Thymus (tissue), 11 donors: ENCODE measurements around the gene NLRP1. TPM values are rescaled to one million over a fixed set of nuclear protein-coding genes. Genes with fewer than 3 reads are reported as not detected.

Experiments used
- DNase-seq, 9 donors: peaks; one replicate each; pipeline ENCODE4 v3.0.0-alpha.2; 2013; ENCODE audit warnings: low spot score in 9 of 9, low read depth in 6 of 9, missing footprints in 1 of 9
- H3K27ac ChIP-seq, 2 donors: one replicate each; pipeline ENCODE4 v1.5.1; 2013; ENCODE audit warnings: control low read depth in 1 of 2, low read depth in 1 of 2, low read length in 1 of 2, mild to moderate bottlenecking in 1 of 2, moderate library complexity in 1 of 2
- H3K27me3 ChIP-seq, 2 donors: one replicate each; pipeline ENCODE4 v1.5.1; 2013; ENCODE audit warnings: low read length in 1 of 2; ENCODE audit not compliant: control insufficient read depth in 2 of 2, insufficient read depth in 1 of 2
- H3K36me3 ChIP-seq, 2 donors: one replicate each; pipeline ENCODE4 v1.5.1; 2013; ENCODE audit warnings: low read length in 1 of 2, mild to moderate bottlenecking in 1 of 2, moderate library complexity in 1 of 2; ENCODE audit not compliant: control insufficient read depth in 2 of 2, insufficient read depth in 2 of 2
- H3K4me1 ChIP-seq, 2 donors: one replicate each; pipeline ENCODE4 v1.5.1; 2013; ENCODE audit warnings: low read length in 2 of 2; ENCODE audit not compliant: control insufficient read depth in 2 of 2, insufficient read depth in 2 of 2
- H3K4me3 ChIP-seq, 2 donors: one replicate each; pipeline ENCODE4 v1.5.1; 2013; ENCODE audit warnings: low read length in 2 of 2, control low read depth in 1 of 2, mild to moderate bottlenecking in 1 of 2
- H3K9me3 ChIP-seq, 2 donors: one replicate each; pipeline ENCODE4 v1.5.1; 2013; ENCODE audit warnings: low read length in 1 of 2, mild to moderate bottlenecking in 1 of 2; ENCODE audit not compliant: control insufficient read depth in 2 of 2, insufficient read depth in 1 of 2
- WGBS: extraction: QIAGEN DNeasy Blood & Tissue Kit; methylation state at CpG from one replicate; pipeline ENCODE4 v1.1.7; 2013; 5-methylcytosine and 5-hydroxymethylcytosine counted together
- polyA plus RNA-seq: library from polyadenylated mRNA; stranded (reverse); fragments of 200-250 nt; gene quantifications from one replicate; pipeline ENCODE4 v1.2.3, GENCODE V29; 2013
- total RNA-seq: library from RNA; stranded (reverse); fragments of 120-200 nt; gene quantifications from one replicate; pipeline ENCODE4 v1.2.4, GENCODE V29; 2013
- donor health status: healthy.

NLRP1 gene
- total and polyA plus RNA-seq, 2 donors: 32.2 to 102 TPM

GRCh38 chr17:5485270-5486205 is 98.8 kb downstream of the NLRP1 start, which contains the start of gene DERL2:
Gene DERL2 (minus strand): TSS chr17:5486178. CDS start chr17:5486161, 17 bp downstream.
- H3K4me1 ChIP-seq: peaks cover 15 to 19% of the 10 kb centered on the region in 2 donors
- WGBS: 7% methylated on average over 29 of the region's 29 CpGs
- H3K4me3 ChIP-seq: peak within 1 kb of the TSS; percentile 93 to 97
- no peaks in the 10 kb centered on the region for H3K9me3 ChIP-seq
- peaks cover 29 to 58% of the 10 kb centered on the region in 2 donors for H3K36me3 ChIP-seq
- H3K27me3 ChIP-seq: no peaks in the 10 kb centered on the region
- DNase-seq: no peak
- peak within 1 kb of the TSS; percentile 100 for H3K27ac ChIP-seq

- Histone ChIP-seq H3K9me3 (no peaks in the 10 kb centered on the region), H3K36me3 (peaks cover 45 to 69% of the 10 kb centered on the region in 2 donors), H3K27me3 (no peaks in the 10 kb centered on the region), H3K4me3 (no peak overlapping the region), H3K27ac (no peak overlapping the region), H3K4me1 (peaks cover 5 to 12% of the 10 kb centered on the region in 2 donors)
- no peak for DNase-seq
- WGBS: 96% methylated on average over 4 of the region's 4 CpGs
These were observed 102.9 kb downstream of the NLRP1 start for GRCh38 chr17:5481451-5481850.

GRCh38 chr17:5480962-5481361 is 103.3 kb downstream of the NLRP1 start:
- Histone ChIP-seq H3K4me1 (peaks cover 5 to 12% of the 10 kb centered on the region in 2 donors), H3K9me3 (no peaks in the 10 kb centered on the region), H3K36me3 (peaks cover 45 to 69% of the 10 kb centered on the region in 2 donors), H3K27me3 (no peaks in the 10 kb centered on the region), H3K27ac (no peak overlapping the region), H3K4me3 (no peak overlapping the region)
- DNase-seq: no peak
- 97% methylated on average over 6 of the region's 6 CpGs for WGBS

- 99% methylated on average over 4 of the region's 4 CpGs for WGBS
These were observed 105.3 kb downstream of the NLRP1 start for GRCh38 chr17:5478992-5479391.

GRCh38 chr17:5473906-5474305 is 110.4 kb downstream of the NLRP1 start:
- DNase-seq: no peak
- Histone ChIP-seq H3K4me3 (no peak overlapping the region), H3K27ac (no peak overlapping the region), H3K9me3 (no peaks in the 10 kb centered on the region), H3K4me1 (no peaks in the 10 kb centered on the region), H3K36me3 (peaks cover 31 to 43% of the 10 kb centered on the region in 2 donors), H3K27me3 (no peaks in the 10 kb centered on the region)
- over 99% methylated on average over 2 of the region's 2 CpGs for WGBS

More at GRCh38 chr17:5478992-5479391, 105.3 kb downstream of the NLRP1 start:
- H3K27me3 ChIP-seq: no peaks in the 10 kb centered on the region
- H3K9me3 ChIP-seq: no peaks in the 10 kb centered on the region
- no peak overlapping the region for H3K4me3 ChIP-seq
- H3K27ac ChIP-seq: no peak overlapping the region
- H3K36me3 ChIP-seq: peaks cover 53 to 74% of the 10 kb centered on the region in 2 donors
- H3K4me1 ChIP-seq: no peaks in the 10 kb centered on the region
- DNase-seq: no peak

- no peaks in the 10 kb centered on the region for H3K27me3 ChIP-seq
- H3K9me3 ChIP-seq: no peaks in the 10 kb centered on the region
- DNase-seq: no peak
- no peak overlapping the region for H3K4me3 ChIP-seq
- peaks cover 6 to 7% of the 10 kb centered on the region in 2 donors for H3K4me1 ChIP-seq
- peaks cover 20 to 30% of the 10 kb centered on the region in 2 donors for H3K36me3 ChIP-seq
- H3K27ac ChIP-seq: no peak overlapping the region
- 99% methylated on average over 3 of the region's 3 CpGs for WGBS
These were observed 111.8 kb downstream of the NLRP1 start for GRCh38 chr17:5472511-5472910.

- Histone ChIP-seq H3K27me3 (no peaks in the 10 kb centered on the region), H3K4me1 (peaks cover 11 to 17% of the 10 kb centered on the region in 2 donors), H3K9me3 (no peaks in the 10 kb centered on the region), H3K4me3 (peak overlapping the region; percentile 64 to 93), H3K36me3 (peaks cover 2 to 7% of the 10 kb centered on the region in 2 donors), H3K27ac (no peak overlapping the region)
- DNase-seq: peak in 4 of 9 donors; percentile 5 to 32 (median 8)
- under 1% methylated on average over 17 of the region's 17 CpGs for WGBS
These were observed 116.2 kb downstream of the NLRP1 start for GRCh38 chr17:5468075-5468473.

- WGBS: 32% methylated on average over 8 of the region's 8 CpGs
- no peak for DNase-seq
- Histone ChIP-seq H3K27ac (no peak overlapping the region), H3K9me3 (no peaks in the 10 kb centered on the region), H3K4me1 (peaks cover 11 to 17% of the 10 kb centered on the region in 2 donors), H3K27me3 (no peaks in the 10 kb centered on the region), H3K4me3 (peak overlapping the region; percentile 64 to 93), H3K36me3 (peaks cover 0 to 5% of the 10 kb centered on the region in 2 donors)
These were observed 116.9 kb downstream of the NLRP1 start for GRCh38 chr17:5467416-5467815.

- H3K36me3 ChIP-seq: peaks cover 4 to 8% of the 10 kb centered on the region in 2 donors
- WGBS: 96% methylated on average over 4 of the region's 4 CpGs
- no peak overlapping the region for H3K4me3 ChIP-seq
- peaks cover 11 to 17% of the 10 kb centered on the region in 2 donors for H3K4me1 ChIP-seq
- no peaks in the 10 kb centered on the region for H3K27me3 ChIP-seq
- no peak for DNase-seq
- H3K9me3 ChIP-seq: no peaks in the 10 kb centered on the region
- H3K27ac ChIP-seq: no peak overlapping the region
These were observed 118.0 kb downstream of the NLRP1 start for GRCh38 chr17:5466295-5466694.
